Measurements from ENCODE around the gene KNCN.

DNA sequence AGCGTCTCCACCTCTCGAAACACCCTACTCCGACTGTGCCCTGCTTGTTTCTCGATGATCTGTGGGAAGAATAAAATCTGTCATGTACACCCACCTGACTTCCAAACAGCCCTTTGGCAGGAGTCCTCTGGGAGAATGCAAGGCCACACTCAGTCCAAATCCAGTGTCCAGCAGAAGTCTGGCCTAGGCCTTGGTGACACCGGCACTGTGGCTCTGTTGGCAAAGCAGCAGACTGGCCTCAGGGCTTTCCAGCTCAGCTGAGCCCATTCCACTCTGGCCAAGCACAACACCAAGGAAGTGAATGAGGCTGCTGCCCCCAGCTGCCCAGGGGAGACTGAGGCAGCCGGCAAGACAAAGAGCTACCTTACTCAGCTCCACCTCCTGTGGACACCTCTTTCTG lies 25.1 kb upstream of the KNCN start:
- TF ChIP-seq, protein P1, sequence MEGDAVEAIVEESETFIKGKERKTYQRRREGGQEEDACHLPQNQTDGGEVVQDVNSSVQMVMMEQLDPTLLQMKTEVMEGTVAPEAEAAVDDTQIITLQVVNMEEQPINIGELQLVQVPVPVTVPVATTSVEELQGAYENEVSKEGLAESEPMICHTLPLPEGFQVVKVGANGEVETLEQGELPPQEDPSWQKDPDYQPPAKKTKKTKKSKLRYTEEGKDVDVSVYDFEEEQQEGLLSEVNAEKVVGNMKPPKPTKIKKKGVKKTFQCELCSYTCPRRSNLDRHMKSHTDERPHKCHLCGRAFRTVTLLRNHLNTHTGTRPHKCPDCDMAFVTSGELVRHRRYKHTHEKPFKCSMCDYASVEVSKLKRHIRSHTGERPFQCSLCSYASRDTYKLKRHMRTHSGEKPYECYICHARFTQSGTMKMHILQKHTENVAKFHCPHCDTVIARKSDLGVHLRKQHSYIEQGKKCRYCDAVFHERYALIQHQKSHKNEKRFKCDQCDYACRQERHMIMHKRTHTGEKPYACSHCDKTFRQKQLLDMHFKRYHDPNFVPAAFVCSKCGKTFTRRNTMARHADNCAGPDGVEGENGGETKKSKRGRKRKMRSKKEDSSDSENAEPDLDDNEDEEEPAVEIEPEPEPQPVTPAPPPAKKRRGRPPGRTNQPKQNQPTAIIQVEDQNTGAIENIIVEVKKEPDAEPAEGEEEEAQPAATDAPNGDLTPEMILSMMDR (IDR thresholded peaks at IDR 0.05 in 2 of 3, conservative IDR thresholded peaks at IDR 0.05 in 1 of 3; ENCODE audit: control insufficient read depth in 2 of 3, extremely low read depth in 1 of 3, insufficient read depth in 1 of 3, low read depth in 3 of 3, low read length in 3 of 3), result no peak
- TF ChIP-seq POLR2AphosphoS5 (IDR thresholded peaks at IDR 0.05; ENCODE audit: low read length) (no peak), MTA3 (IDR thresholded peaks at IDR 0.05; ENCODE audit: borderline replicate concordance, low read length) (no peak), SIN3A (IDR thresholded peaks at IDR 0.05; ENCODE audit: low read depth, low read length) (no peak), JUNB (IDR thresholded peaks at IDR 0.05) (no peak), RFX5 (IDR thresholded peaks at IDR 0.05; ENCODE audit: low read depth, low read length) (no peak), TAF1 (IDR thresholded peaks at IDR 0.05; ENCODE audit: borderline replicate concordance, low read depth, low read length) (no peak), MYC (IDR thresholded peaks at IDR 0.05; ENCODE audit: insufficient read depth, insufficient read length, insufficient replicate concordance, low read length, severe bottlenecking) (no peak)
- TF ChIP-seq, protein P2, sequence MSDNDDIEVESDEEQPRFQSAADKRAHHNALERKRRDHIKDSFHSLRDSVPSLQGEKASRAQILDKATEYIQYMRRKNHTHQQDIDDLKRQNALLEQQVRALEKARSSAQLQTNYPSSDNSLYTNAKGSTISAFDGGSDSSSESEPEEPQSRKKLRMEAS (IDR thresholded peaks at IDR 0.05; ENCODE audit: low read depth, low read length), result no peak
- TF ChIP-seq, protein P3, sequence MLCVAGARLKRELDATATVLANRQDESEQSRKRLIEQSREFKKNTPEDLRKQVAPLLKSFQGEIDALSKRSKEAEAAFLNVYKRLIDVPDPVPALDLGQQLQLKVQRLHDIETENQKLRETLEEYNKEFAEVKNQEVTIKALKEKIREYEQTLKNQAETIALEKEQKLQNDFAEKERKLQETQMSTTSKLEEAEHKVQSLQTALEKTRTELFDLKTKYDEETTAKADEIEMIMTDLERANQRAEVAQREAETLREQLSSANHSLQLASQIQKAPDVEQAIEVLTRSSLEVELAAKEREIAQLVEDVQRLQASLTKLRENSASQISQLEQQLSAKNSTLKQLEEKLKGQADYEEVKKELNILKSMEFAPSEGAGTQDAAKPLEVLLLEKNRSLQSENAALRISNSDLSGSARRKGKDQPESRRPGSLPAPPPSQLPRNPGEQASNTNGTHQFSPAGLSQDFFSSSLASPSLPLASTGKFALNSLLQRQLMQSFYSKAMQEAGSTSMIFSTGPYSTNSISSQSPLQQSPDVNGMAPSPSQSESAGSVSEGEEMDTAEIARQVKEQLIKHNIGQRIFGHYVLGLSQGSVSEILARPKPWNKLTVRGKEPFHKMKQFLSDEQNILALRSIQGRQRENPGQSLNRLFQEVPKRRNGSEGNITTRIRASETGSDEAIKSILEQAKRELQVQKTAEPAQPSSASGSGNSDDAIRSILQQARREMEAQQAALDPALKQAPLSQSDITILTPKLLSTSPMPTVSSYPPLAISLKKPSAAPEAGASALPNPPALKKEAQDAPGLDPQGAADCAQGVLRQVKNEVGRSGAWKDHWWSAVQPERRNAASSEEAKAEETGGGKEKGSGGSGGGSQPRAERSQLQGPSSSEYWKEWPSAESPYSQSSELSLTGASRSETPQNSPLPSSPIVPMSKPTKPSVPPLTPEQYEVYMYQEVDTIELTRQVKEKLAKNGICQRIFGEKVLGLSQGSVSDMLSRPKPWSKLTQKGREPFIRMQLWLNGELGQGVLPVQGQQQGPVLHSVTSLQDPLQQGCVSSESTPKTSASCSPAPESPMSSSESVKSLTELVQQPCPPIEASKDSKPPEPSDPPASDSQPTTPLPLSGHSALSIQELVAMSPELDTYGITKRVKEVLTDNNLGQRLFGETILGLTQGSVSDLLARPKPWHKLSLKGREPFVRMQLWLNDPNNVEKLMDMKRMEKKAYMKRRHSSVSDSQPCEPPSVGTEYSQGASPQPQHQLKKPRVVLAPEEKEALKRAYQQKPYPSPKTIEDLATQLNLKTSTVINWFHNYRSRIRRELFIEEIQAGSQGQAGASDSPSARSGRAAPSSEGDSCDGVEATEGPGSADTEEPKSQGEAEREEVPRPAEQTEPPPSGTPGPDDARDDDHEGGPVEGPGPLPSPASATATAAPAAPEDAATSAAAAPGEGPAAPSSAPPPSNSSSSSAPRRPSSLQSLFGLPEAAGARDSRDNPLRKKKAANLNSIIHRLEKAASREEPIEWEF (IDR thresholded peaks at IDR 0.05; ENCODE audit: insufficient replicate concordance, low read depth, low read length), result no peak
